ENCODE results near the gene USO1.

DNA sequence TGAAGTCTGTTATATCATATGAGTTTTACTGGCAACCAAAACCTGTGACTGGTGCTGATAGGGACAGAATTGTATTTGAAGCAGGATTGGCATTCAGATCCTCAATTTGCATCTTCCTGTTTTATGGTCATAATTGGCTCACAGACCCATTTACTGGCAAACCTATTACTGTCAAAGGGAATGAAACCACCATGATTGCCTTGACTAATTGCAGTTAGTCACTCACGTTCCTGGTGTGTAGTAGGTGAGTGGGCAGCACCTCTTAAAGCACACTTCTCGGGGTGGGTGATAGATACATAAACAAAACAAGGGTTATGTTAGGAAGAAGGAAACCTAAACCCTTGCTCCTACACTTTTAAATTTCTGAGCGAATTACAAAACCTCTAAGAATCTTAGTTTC, 96.8 kb downstream of the USO1 start:
- TF ChIP-seq, protein P1, sequence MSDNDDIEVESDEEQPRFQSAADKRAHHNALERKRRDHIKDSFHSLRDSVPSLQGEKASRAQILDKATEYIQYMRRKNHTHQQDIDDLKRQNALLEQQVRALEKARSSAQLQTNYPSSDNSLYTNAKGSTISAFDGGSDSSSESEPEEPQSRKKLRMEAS (IDR thresholded peaks at IDR 0.05), result no peak
- TF ChIP-seq POLR2A (IDR thresholded peaks at IDR 0.05; ENCODE audit: insufficient read depth in 1 of 2, low read depth in 2 of 2, low read length in 2 of 2), result no peak
- no peak for TF ChIP-seq ERF (CRISPR knock-in tag; IDR thresholded peaks at IDR 0.05)
- TF ChIP-seq ZNF232 (CRISPR knock-in tag; IDR thresholded peaks at IDR 0.05; ENCODE audit: borderline replicate concordance), result no peak
- no peak for TF ChIP-seq EZH2 (conservative IDR thresholded peaks at IDR 0.05; ENCODE audit: low read depth, low read length)
- TF ChIP-seq SNAPC2 (CRISPR knock-in tag; IDR thresholded peaks at IDR 0.05), result no peak
- TF ChIP-seq KMT2A (CRISPR knock-in tag; IDR thresholded peaks at IDR 0.05), result no peak
- TF ChIP-seq CTCF (CRISPR knock-in tag; IDR thresholded peaks at IDR 0.05), result no peak
- TF ChIP-seq SUZ12 (IDR thresholded peaks at IDR 0.05; ENCODE audit: low read depth, low read length), result no peak
- no peak for TF ChIP-seq KLF16 (CRISPR knock-in tag; IDR thresholded peaks at IDR 0.05)
- TF ChIP-seq NR2F2 (IDR thresholded peaks at IDR 0.05; ENCODE audit: borderline replicate concordance, low read depth), result no peak
